Measurements from ENCODE around the gene COX6A1. TPM values are rescaled to one million over a fixed set of nuclear protein-coding genes. Genes with fewer than 3 reads are reported as not detected.
"Not testable (repeated sequence)": the region's sequence is repeated elsewhere in the genome, so short reads cannot be mapped to it uniquely, and the experiment has no call there.

COX6A1 gene
- total and polyA plus RNA-seq, 12 donors: 378 to 1,577 (median 688) TPM

- TF ChIP-seq POLR2A (IDR thresholded peaks at IDR 0.05) (no peak), CTCF (IDR thresholded peaks at IDR 0.05) (no peak)
- 20 to 61% (median 38%) methylated on average over 1 of the region's 1 CpG for WGBS, 4 donors
- Histone ChIP-seq H3K27ac (no peak overlapping the region), H3K36me3 (replicated peaks in 1 of 2) (no peaks in the 10 kb centered on the region), H3K4me3 (no peak overlapping the region), H3K27me3 (no peaks in the 10 kb centered on the region), H3K4me1 (replicated peaks in 1 of 2) (no peaks in the 10 kb centered on the region), H3K9me3 (replicated peaks in 1 of 3) (no peaks in the 10 kb centered on the region)
- no peak for DNase-seq
- intact Hi-C loops (cut with DNase I): no loop called here
These were observed 42.3 kb downstream of the COX6A1 start for GRCh38 chr12:120480211-120480610.

- H3K4me1 ChIP-seq (replicated peaks in 1 of 2): no peaks in the 10 kb centered on the region
- TF ChIP-seq CTCF (IDR thresholded peaks at IDR 0.05) (no peak), POLR2A (IDR thresholded peaks at IDR 0.05) (no peak)
- no peak for DNase-seq
- no peak overlapping the region for H3K4me3 ChIP-seq
- H3K36me3 ChIP-seq (replicated peaks in 1 of 2): no peaks in the 10 kb centered on the region
- H3K27me3 ChIP-seq: no peaks in the 10 kb centered on the region
- intact Hi-C loops (cut with DNase I): no loop called here
- no peaks in the 10 kb centered on the region for H3K9me3 ChIP-seq (replicated peaks in 1 of 3)
- no peak overlapping the region for H3K27ac ChIP-seq
- 92 to 97% (median 95%) methylated on average over 9 of the region's 9 CpGs for WGBS, 4 donors
These were observed 43.3 kb downstream of the COX6A1 start for GRCh38 chr12:120481022-120481767.

GRCh38 chr12:120483621-120484020 is 45.7 kb downstream of the COX6A1 start:
- no peaks in the 10 kb centered on the region for H3K9me3 ChIP-seq (replicated peaks in 1 of 3)
- no peak overlapping the region for H3K4me3 ChIP-seq
- DNase-seq: no peak
- H3K27ac ChIP-seq: no peak overlapping the region
- TF ChIP-seq CTCF (IDR thresholded peaks at IDR 0.05) (no peak), POLR2A (IDR thresholded peaks at IDR 0.05) (no peak)
- H3K27me3 ChIP-seq: no peaks in the 10 kb centered on the region
- H3K4me1 ChIP-seq (replicated peaks in 1 of 2): peaks cover 10 to 11% of the 10 kb centered on the region in 2 donors
- 91 to 100% (median 98%) methylated on average over 1 of the region's 1 CpG for WGBS, 4 donors
- H3K36me3 ChIP-seq (replicated peaks in 1 of 2): no peaks in the 10 kb centered on the region
- intact Hi-C loops (cut with DNase I): no loop called here

GRCh38 chr12:120485961-120486881 is 48.3 kb downstream of the COX6A1 start:
- Histone ChIP-seq H3K27me3 (no peaks in the 10 kb centered on the region), H3K27ac (no peak overlapping the region), H3K4me3 (no peak overlapping the region), H3K4me1 (replicated peaks in 1 of 2) (peaks cover 10 to 11% of the 10 kb centered on the region in 2 donors), H3K9me3 (replicated peaks in 1 of 3) (no peaks in the 10 kb centered on the region), H3K36me3 (replicated peaks in 1 of 2) (no peaks in the 10 kb centered on the region)
- no peak for TF ChIP-seq CTCF (IDR thresholded peaks at IDR 0.05)
- TF ChIP-seq POLR2A (IDR thresholded peaks at IDR 0.05): no peak
- intact Hi-C loops (cut with DNase I): no loop called here
- no peak for DNase-seq
- WGBS, 4 donors: 82 to 87% (median 84%) methylated on average over 7 of the region's 7 CpGs

- H3K36me3 ChIP-seq (replicated peaks in 1 of 2); intact Hi-C loops (cut with DNase I); H3K27me3 ChIP-seq; H3K4me3 ChIP-seq; H3K9me3 ChIP-seq (replicated peaks in 1 of 3): not testable (repeated sequence)
- Histone ChIP-seq H3K27ac (peak overlapping the region in 4 of 5 donors; percentile 24 to 81 (median 61)), H3K4me1 (replicated peaks in 1 of 2) (peaks cover 10 to 11% of the 10 kb centered on the region in 2 donors)
- WGBS, 4 donors: 34 to 56% (median 44%) methylated on average over 5 to 7 of the region's 7 CpGs
- DNase-seq: peak; percentile 56 to 82 (median 75)
These were observed 49.6 kb downstream of the COX6A1 start for GRCh38 chr12:120487552-120487951.
